ENCODE results near the gene SH2D4B.

The SH2D4B gene

GRCh38 chr10:80608706-80609105, 71.0 kb downstream of the SH2D4B start:
- DNase-seq: no peak
- Histone ChIP-seq H3K36me3 (no peaks in the 10 kb centered on the region), H3K9me3 (no peaks in the 10 kb centered on the region), H3K27me3 (no peaks in the 10 kb centered on the region), H3K4me3 (ENCODE audit: low read depth, low read length) (no peak overlapping the region), H3K4me1 (no peaks in the 10 kb centered on the region)
- TF ChIP-seq CTCF (IDR thresholded peaks at IDR 0.05; ENCODE audit: low read depth, low read length): no peak

- Histone ChIP-seq H3K4me1 (no peaks in the 10 kb centered on the region), H3K9me3 (no peaks in the 10 kb centered on the region)
Observed at GRCh38 chr10:80609331-80609730, 71.6 kb downstream of the SH2D4B start.

GRCh38 chr10:80611481-80612185, 73.9 kb downstream of the SH2D4B start:
- no peak for TF ChIP-seq CTCF (IDR thresholded peaks at IDR 0.05; ENCODE audit: low read depth, low read length)
- DNase-seq: no peak
- Histone ChIP-seq H3K9me3 (no peaks in the 10 kb centered on the region), H3K4me3 (ENCODE audit: low read depth, low read length) (no peak overlapping the region), H3K27me3 (no peaks in the 10 kb centered on the region), H3K36me3 (no peaks in the 10 kb centered on the region), H3K4me1 (no peaks in the 10 kb centered on the region)

More at GRCh38 chr10:80609331-80609730, 71.6 kb downstream of the SH2D4B start:
- Histone ChIP-seq H3K36me3 (no peaks in the 10 kb centered on the region), H3K27me3 (no peaks in the 10 kb centered on the region), H3K4me3 (ENCODE audit: low read depth, low read length) (no peak overlapping the region)
- TF ChIP-seq CTCF (IDR thresholded peaks at IDR 0.05; ENCODE audit: low read depth, low read length): no peak
- no peak for DNase-seq

- DNase-seq: no peak
Observed at GRCh38 chr10:80612261-80612660, 74.6 kb downstream of the SH2D4B start.

GRCh38 chr10:80613466-80614170, 75.9 kb downstream of the SH2D4B start:
- TF ChIP-seq CTCF (IDR thresholded peaks at IDR 0.05; ENCODE audit: low read depth, low read length): no peak
- H3K36me3 ChIP-seq: no peaks in the 10 kb centered on the region

More at GRCh38 chr10:80612261-80612660, 74.6 kb downstream of the SH2D4B start:
- no peak overlapping the region for H3K4me3 ChIP-seq (ENCODE audit: low read depth, low read length)
- no peaks in the 10 kb centered on the region for H3K4me1 ChIP-seq
- H3K9me3 ChIP-seq: no peaks in the 10 kb centered on the region
- TF ChIP-seq CTCF (IDR thresholded peaks at IDR 0.05; ENCODE audit: low read depth, low read length): no peak
- H3K27me3 ChIP-seq: no peaks in the 10 kb centered on the region
- H3K36me3 ChIP-seq: no peaks in the 10 kb centered on the region

More at GRCh38 chr10:80613466-80614170, 75.9 kb downstream of the SH2D4B start:
- Histone ChIP-seq H3K4me3 (ENCODE audit: low read depth, low read length) (no peak overlapping the region), H3K9me3 (no peaks in the 10 kb centered on the region), H3K4me1 (no peaks in the 10 kb centered on the region), H3K27me3 (no peaks in the 10 kb centered on the region)
- no peak for DNase-seq

Data from BE2C (cell line).